Right ventricle myocardium inferior (tissue), 1 donor: ENCODE measurements around the gene ST3GAL5. TPM values are rescaled to one million over a fixed set of nuclear protein-coding genes. Genes with fewer than 3 reads are reported as not detected.
"Not testable (repeated sequence)": the region's sequence is repeated elsewhere in the genome, so short reads cannot be mapped to it uniquely, and the experiment has no call there.

Source experiments
- ATAC-seq: fragments of 200-7000 bp; cut with Tn5 transposase; one replicate; pipeline ENCODE4 v1.9.1; 2020; ENCODE audit warnings: mild to moderate bottlenecking, moderate library complexity
- DNase-seq: peaks from one replicate; pipeline ENCODE4 v3.0.0; 2021; ENCODE audit errors: missing footprints
- intact Hi-C: fragments of 100-400 bp; cut with DNase I; formaldehyde crosslinking; loops from one replicate; pipeline ENCODE4 v1.11.0; 2022
- total RNA-seq: library from RNA; stranded (reverse); fragmentation: NEBNext Ultra II Directional; extraction: Animal tissue kit (Norgen Biotek cat#: 25700); gene quantifications from one replicate; pipeline ENCODE4 v1.2.1, GENCODE V29; 2021
- donor health status: DM: no; HTN: yes; CAD: no; lungs with severe emphysema.

Gene ST3GAL5
- total RNA-seq, 1 donor from 2014 or later = 6.8 TPM

DNA sequence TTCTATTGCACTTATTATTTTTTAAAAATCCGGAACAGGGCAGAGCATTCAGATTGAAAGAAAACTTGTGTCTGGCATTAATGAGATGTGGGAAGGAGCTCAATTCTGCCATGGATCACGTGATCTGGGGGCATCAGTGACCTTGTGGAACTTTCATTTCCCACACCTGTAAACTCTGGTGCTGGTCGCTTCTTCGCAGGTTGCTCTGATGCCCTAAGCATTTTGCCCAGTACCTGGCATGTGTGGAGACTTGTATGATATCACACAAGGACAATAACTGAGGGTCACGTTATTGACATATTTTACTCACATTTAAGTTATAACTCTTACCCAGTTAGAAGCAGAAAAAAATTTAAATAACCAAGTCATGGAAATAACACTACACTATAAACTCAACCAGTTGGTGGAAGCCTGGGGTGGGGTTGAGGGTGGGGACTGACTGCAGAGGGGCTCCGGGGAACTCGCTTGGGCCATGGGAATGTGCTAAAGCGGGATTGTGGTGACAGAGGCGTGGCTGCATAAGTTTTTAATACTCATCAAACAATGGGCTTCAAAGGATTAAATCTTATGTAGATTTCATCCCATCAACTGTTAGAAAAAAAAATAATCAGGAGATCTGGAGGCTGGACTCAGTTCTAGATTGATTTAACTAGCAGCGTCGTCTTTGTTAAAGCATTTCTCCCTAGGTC lies 36.5 kb downstream of the ST3GAL5 start:
- intact Hi-C loops = no loop called here
- ATAC-seq = no peak
- no peak for DNase-seq

DNA sequence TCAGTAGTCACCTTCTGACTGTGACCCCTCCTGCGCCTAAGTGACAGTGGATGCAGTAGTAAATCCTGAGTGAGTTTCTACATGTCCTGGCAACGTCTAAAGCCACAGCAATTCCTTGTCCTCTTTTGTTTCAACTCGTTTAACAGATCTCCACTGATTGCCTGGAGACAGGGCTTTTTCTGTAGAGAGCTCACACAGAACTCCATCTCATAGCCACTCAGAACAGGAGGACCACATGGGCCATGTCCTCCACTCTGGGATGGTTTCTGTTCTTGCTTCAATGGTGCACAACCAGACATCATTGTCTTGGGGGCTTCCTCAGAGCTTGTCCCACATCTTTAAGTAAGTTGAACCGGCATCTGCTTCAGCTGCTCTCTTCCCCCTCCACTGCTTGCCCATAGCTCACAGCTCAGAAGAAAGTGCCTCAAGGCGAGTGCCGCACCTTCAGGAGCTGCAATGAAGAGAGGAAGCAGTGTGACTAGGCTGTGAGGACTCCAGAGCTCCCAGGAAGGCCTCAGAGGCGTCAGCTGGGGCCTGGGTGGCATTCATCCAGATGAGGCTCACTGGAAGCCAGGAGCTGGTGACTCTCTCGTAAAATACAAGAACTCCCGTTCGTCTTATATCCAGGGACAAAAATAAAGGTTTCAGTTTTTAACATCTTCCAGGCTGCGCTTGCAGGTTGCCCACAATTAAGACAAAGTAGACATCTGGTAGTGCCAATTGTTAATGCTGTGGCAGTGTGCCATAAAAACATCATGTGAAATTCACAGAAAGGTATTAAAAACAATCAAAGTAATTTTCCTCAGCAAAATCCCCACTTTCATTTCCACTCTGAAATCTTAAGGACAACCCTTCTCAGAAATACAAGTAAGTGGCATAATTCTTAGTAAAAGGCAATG lies 37.3 kb downstream of the ST3GAL5 start:
- ATAC-seq = no peak
- DNase-seq = no peak
- intact Hi-C loops = no loop called here

GRCh38 chr2:85850451-85850850 lies 38.3 kb downstream of the ST3GAL5 start:
- DNase-seq (no peak), ATAC-seq (no peak)
- intact Hi-C loops = no loop called here

GRCh38 chr2:85847051-85847588 lies 41.7 kb downstream of the ST3GAL5 start:
- DNase-seq = no peak
- intact Hi-C loops = no loop called here
- no peak for ATAC-seq

DNA sequence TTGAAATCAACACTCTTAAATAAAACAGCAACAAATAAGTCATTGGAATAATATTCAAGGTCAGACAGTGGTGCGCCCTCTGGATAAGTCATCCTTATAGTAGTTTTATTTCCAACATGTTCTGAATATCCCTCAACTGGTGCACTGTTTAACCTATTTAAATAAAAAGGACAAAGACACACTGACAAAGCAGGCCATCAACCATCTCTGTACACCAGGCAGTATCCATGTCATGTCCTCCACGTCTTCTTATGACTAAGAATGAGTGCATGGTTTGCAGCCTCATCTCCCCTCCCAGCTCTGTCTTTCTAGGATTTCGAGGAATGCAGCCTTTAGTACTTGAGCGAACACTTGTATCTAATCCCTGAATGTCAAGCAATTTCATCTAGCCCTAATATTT lies 42.4 kb downstream of the ST3GAL5 start:
- DNase-seq (no peak), ATAC-seq (no peak)
- intact Hi-C loops = no loop called here

- ATAC-seq = no peak
- intact Hi-C loops = no loop called here
- no peak for DNase-seq
These were observed 44.3 kb downstream of the ST3GAL5 start for GRCh38 chr2:85844486-85844885.

DNA sequence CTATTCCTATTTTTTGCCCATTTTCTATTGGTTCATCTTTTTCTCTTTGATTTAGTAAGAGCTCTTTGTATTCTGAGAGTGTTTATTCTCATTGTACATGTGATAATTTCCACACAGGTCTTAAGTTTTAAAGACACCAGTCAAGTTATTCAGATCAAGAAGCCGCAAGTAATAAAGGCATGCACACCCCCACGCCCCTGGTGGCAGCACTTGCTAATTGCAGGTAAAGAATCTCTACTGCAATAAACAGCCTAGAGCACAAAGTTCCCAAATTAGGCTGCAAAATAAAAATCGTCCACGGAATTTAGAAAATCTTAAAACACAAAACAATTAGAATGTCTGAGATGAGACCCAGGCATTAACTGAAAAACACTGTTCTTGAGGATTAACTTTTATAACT lies 45.2 kb downstream of the ST3GAL5 start:
- ATAC-seq = no peak
- intact Hi-C loops = no loop called here

DNA sequence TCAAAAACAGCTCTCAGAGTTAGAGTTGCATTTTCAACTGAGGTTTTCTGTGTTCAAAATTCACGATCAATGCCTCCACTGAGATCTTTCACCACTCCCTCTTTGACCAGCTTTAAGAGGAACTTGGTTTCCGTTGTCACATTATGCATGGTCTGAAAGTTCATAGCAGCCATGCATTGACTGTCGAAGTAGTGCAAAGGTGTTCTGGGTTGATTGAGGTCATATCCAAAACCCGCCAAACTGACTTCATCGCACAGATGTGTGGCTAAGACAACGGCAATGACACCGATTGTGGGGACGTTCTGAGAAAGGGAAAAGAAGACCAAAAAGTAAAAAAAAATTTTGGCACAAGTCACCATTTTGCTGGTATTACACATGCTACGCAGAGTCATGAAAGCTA lies 48.7 kb downstream of the ST3GAL5 start:
- intact Hi-C loops = no loop called here
- DNase-seq = no peak
- no peak for ATAC-seq

More for the DNA sequence above, 45.2 kb downstream of the ST3GAL5 start:
- no peak for DNase-seq

DNA sequence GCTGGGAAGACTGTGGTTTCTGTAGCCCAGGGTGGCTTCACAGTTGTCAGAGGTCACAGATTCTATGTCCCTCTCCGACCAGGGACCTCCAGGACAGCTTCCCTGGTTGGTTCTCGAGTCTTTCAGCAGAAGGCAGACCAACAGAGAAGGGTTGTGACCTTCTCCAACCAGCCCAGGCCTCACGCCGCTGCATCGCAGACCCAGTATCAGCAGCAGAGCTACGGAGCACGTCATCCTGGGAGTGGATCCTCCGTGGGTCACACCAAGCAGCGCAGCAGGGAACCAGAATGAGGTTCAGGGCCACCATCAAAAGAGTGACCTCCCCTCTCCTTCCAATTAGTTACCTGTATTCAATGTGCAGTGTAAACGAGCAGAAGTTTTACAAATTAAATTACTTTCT lies 49.3 kb downstream of the ST3GAL5 start:
- no peak for ATAC-seq
- DNase-seq = no peak
- intact Hi-C loops = no loop called here

DNA sequence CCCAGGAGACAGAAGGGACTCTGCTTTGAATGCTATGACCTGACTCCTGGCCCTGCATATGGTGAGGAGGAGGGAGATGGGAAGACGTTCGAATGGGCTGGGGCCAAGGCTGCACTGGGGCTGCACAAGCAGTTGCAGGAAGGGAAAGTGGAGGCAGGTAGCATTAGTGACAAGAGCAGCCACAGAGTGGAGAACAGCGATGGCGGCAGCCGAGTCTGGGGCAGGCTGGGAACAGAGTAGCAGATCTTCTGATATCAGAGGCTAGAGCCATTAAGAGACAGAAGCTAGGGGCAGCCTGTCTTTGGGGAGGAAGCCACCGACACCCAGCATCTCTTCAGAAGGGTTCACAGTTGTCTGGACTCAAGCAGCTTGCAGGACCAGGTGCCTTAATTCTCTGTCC lies 50.1 kb downstream of the ST3GAL5 start:
- intact Hi-C loops = no loop called here
- no peak for ATAC-seq
- DNase-seq = no peak

DNA sequence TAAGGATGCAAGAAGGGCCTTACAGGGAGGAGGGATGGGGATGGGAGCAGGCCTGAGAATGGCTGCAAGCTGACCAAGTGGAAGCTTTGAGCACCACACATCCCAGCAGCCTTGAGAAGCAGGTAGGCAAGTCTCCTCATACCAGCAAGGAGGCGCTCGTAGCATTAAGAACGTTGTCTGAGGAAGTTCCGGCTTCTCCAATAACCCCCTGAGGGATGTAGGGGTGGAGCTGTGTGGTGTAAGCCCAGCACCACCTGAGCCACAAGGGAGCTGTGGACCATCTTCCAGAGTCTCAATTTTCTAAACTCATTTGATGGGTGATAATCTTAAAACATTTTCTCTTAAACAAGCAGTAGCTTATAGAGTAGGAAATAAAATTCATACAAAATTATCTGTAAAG lies 50.6 kb downstream of the ST3GAL5 start:
- no peak for ATAC-seq
- DNase-seq = no peak
- intact Hi-C loops = no loop called here

GRCh38 chr2:85834466-85834865 lies 54.3 kb downstream of the ST3GAL5 start:
- intact Hi-C loops = no loop called here
- ATAC-seq = no peak
- no peak for DNase-seq

DNA sequence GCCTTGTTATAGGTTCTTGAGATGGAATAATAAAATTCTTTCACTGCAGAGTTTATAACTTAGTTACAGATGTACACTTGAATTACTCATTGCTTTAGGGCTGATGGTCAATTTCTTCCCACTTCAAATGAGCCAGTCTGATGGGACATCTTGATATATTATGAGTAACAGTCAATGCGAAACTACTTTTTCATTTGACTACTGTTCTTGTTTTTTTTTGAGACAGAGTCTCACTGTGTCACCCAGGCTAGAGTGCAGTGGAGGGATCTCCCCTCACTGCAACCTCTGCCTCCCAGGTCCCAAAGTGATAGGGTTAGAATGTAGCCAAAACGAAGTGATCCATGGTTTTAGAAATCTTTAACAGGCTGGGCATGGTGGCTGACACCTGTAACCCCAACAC lies 57.1 kb downstream of the ST3GAL5 start:
- intact Hi-C loops = no loop called here
- ATAC-seq (no peak), DNase-seq (no peak)

DNA sequence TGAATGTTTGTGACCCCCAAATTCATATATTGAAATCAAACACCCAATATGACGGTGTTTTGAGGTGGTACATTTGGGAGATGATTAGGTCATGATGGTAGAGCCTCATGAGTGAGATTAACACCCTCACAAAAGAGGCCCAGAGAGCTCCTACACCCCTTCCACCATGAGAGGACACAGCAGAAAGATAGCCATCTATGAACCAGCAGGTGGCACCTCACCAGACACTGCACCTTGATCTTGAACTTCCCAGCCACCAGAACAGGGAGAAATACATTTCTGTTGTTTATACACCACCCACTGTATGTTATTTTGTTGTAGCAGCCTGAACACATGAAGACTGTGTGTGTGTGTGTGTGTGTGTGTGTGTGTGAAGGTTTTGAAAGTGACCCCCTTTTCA lies 58.1 kb downstream of the ST3GAL5 start:
- DNase-seq (no peak), ATAC-seq (no peak)
- intact Hi-C loops = no loop called here

- intact Hi-C loops = loop anchor here (5.0 kb wide), 1 partner anchor 58 kb away; the partner anchor contains the start of gene ST3GAL5
- not testable (repeated sequence) for ATAC-seq, DNase-seq
These were observed 59.4 kb downstream of the ST3GAL5 start for GRCh38 chr2:85829394-85829793.

GRCh38 chr2:85828725-85829124 lies 60.1 kb downstream of the ST3GAL5 start:
- ATAC-seq = no peak
- intact Hi-C loops = loop anchor here (5.0 kb wide), 1 partner anchor 59 kb away; the partner anchor contains the start of gene ST3GAL5
- no peak for DNase-seq

- intact Hi-C loops = loop anchor here (1.0 to 5.0 kb wide), 2 partner anchors 59 to 252 kb away; partner anchors contain the start of gene ST3GAL5
- no peak for DNase-seq
- ATAC-seq = no peak
These were observed 60.8 kb downstream of the ST3GAL5 start for GRCh38 chr2:85827879-85828569.

GRCh38 chr2:85826990-85827878 lies 61.6 kb downstream of the ST3GAL5 start:
- intact Hi-C loops = loop anchor here (1.0 to 5.0 kb wide), 2 partner anchors 60 to 253 kb away; partner anchors contain the start of gene ST3GAL5
- DNase-seq (peak; percentile 88), ATAC-seq (peak; percentile 92)
